Measurements from ENCODE around the gene NR2F2.

The NR2F2 gene

DNA sequence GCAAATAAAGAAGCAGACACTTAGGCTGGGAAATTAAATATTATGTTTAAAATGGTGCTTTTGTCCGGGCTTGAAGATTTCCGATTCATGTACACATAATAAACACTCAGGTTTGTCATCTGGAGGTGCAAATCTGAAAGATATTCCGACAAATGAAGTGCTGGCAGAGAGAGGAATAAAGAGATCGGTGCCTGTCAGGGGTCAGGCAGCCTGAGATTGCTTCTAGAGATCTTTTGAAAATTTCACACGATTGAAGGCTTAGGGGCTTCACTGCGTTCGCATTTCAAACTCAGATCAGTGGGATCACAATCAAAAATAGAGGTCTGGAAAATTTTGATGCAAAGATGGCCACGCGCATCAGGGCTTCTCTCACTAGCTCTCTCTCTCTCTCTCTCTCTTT lies 33.2 kb downstream of the NR2F2 start:
- no peaks in the 10 kb centered on the region for H4K20me1 ChIP-seq (ENCODE audit: insufficient read depth, low read length)
- H2AFZ ChIP-seq (ENCODE audit: low read depth, low read length): no peak overlapping the region
- H3K9ac ChIP-seq (ENCODE audit: low read depth, low read length): no peak overlapping the region
- peaks cover 3% of the 10 kb centered on the region for H3K27me3 ChIP-seq (ENCODE audit: insufficient read depth, low read length, poor library complexity)
- no peak overlapping the region for H3K4me2 ChIP-seq (ENCODE audit: insufficient read depth, low read length)
- H3K79me2 ChIP-seq (ENCODE audit: insufficient read depth, low read length): no peaks in the 10 kb centered on the region
- no peak for DNase-seq
- no peaks in the 10 kb centered on the region for H3K9me3 ChIP-seq (ENCODE audit: insufficient read depth, low read length, severe bottlenecking)
- H3K4me3 ChIP-seq (ENCODE audit: low read depth in 1 of 2, low read length in 2 of 2): no peak overlapping the region
- no peaks in the 10 kb centered on the region for H3K36me3 ChIP-seq (ENCODE audit: insufficient read depth, low read length)
- no peak for ATAC-seq (ENCODE audit: insufficient read depth, low read depth)
- H3K4me1 ChIP-seq (ENCODE audit: insufficient read depth, low read length): no peaks in the 10 kb centered on the region
- TF ChIP-seq CTCF (IDR thresholded peaks at IDR 0.05; ENCODE audit: borderline replicate concordance, extremely low read depth, low read length, poor library complexity, severe bottlenecking): no peak
- no peak for TF ChIP-seq EZH2 (IDR thresholded peaks at IDR 0.05; ENCODE audit: borderline replicate concordance, low read depth, low read length, severe bottlenecking)
- H3K27ac ChIP-seq (ENCODE audit: low read length): no peak overlapping the region

DNA sequence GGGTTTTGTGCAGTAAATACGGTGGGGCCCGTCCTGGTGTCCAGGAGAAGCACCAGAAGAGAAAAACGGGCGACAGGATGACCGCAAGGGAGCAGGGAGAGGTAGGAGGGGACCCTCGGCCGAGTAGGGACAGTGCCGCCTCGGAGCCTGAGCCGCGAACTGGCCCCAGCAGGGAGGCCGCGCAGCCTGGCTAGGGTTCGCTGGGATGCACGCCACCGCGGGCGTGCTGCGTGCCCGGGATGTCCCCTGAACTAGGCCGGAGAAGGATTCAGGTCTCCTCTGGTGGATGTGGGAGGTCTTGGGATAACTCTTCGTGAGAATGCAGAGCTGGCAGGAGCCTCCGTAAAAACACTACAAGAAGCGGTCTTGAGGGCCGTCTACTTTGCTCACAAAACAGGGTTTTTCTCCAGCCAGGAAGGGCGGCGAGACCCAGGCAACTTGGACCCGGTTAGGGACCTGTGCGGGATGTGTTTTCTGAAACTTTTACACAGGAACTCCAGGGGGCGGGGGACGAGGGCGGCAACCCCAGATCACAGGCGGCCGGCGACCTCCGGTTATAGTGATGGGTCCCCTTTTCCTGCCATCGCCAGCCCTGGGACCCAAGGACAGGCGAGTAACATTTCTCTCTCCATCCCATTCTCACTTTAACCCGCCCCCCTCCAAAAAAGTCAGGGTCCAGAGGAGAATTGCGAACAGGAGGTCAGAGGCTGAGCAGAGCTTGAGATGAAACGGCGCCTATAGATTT lies 35.5 kb downstream of the NR2F2 start:
- DNase-seq (no peak), ATAC-seq (ENCODE audit: insufficient read depth, low read depth) (no peak)
- Histone ChIP-seq H2AFZ (ENCODE audit: low read depth, low read length) (no peak overlapping the region), H4K20me1 (ENCODE audit: insufficient read depth, low read length) (no peaks in the 10 kb centered on the region), H3K9me3 (ENCODE audit: insufficient read depth, low read length, severe bottlenecking) (no peaks in the 10 kb centered on the region), H3K27ac (ENCODE audit: low read length) (no peak overlapping the region), H3K4me2 (ENCODE audit: insufficient read depth, low read length) (no peak overlapping the region), H3K36me3 (ENCODE audit: insufficient read depth, low read length) (no peaks in the 10 kb centered on the region), H3K79me2 (ENCODE audit: insufficient read depth, low read length) (no peaks in the 10 kb centered on the region), H3K4me1 (ENCODE audit: insufficient read depth, low read length) (no peaks in the 10 kb centered on the region), H3K9ac (ENCODE audit: low read depth, low read length) (no peak overlapping the region), H3K4me3 (ENCODE audit: low read depth in 1 of 2, low read length in 2 of 2) (no peak overlapping the region), H3K27me3 (ENCODE audit: insufficient read depth, low read length, poor library complexity) (peaks cover 3% of the 10 kb centered on the region)
- TF ChIP-seq CTCF (IDR thresholded peaks at IDR 0.05; ENCODE audit: borderline replicate concordance, extremely low read depth, low read length, poor library complexity, severe bottlenecking) (no peak), EZH2 (IDR thresholded peaks at IDR 0.05; ENCODE audit: borderline replicate concordance, low read depth, low read length, severe bottlenecking) (no peak)

DNA sequence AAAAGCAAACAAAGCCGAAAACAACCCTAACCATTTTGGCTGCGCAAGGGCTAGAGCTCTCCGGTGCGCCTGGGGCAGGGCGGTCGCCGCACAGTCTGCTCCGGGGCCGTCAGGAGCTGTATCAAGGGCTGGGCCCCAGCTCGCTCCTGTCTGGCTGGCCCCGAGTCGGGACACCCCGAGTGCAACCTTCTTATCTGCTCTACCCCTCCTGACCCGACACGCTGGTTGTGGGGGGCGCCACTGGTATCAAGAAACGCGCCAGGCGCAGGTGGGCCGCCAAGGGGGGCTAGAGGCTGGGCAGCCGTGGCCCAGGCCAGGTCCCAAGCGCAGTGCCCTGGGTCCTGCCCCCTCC lies 36.0 kb downstream of the NR2F2 start:
- Histone ChIP-seq H2AFZ (ENCODE audit: low read depth, low read length) (no peak overlapping the region), H3K27me3 (ENCODE audit: insufficient read depth, low read length, poor library complexity) (peaks cover 3% of the 10 kb centered on the region), H3K79me2 (ENCODE audit: insufficient read depth, low read length) (no peaks in the 10 kb centered on the region), H3K36me3 (ENCODE audit: insufficient read depth, low read length) (no peaks in the 10 kb centered on the region), H3K4me1 (ENCODE audit: insufficient read depth, low read length) (no peaks in the 10 kb centered on the region), H3K27ac (ENCODE audit: low read length) (no peak overlapping the region), H3K9me3 (ENCODE audit: insufficient read depth, low read length, severe bottlenecking) (no peaks in the 10 kb centered on the region), H3K9ac (ENCODE audit: low read depth, low read length) (no peak overlapping the region), H3K4me2 (ENCODE audit: insufficient read depth, low read length) (no peak overlapping the region), H3K4me3 (ENCODE audit: low read depth in 1 of 2, low read length in 2 of 2) (no peak overlapping the region), H4K20me1 (ENCODE audit: insufficient read depth, low read length) (no peaks in the 10 kb centered on the region)
- DNase-seq (no peak), ATAC-seq (ENCODE audit: insufficient read depth, low read depth) (no peak)
- TF ChIP-seq CTCF (IDR thresholded peaks at IDR 0.05; ENCODE audit: borderline replicate concordance, extremely low read depth, low read length, poor library complexity, severe bottlenecking) (no peak), EZH2 (IDR thresholded peaks at IDR 0.05; ENCODE audit: borderline replicate concordance, low read depth, low read length, severe bottlenecking) (no peak)

Measured in DND-41 (cell line).